Measurements from ENCODE around the gene SBSN.
"Not testable (repeated sequence)": the region's sequence is repeated elsewhere in the genome, so short reads cannot be mapped to it uniquely, and the experiment has no call there.

The SBSN gene

GRCh38 chr19:35476149-35476548, 52.0 kb downstream of the SBSN start:
- Histone ChIP-seq H3K36me3 (ENCODE audit: control insufficient read depth, insufficient read depth, low read length) (no peaks in the 10 kb centered on the region), H3K27ac (ENCODE audit: insufficient read depth, low read length, poor library complexity, severe bottlenecking) (no peak overlapping the region), H3K9me3 (ENCODE audit: control insufficient read depth, low read length) (no peaks in the 10 kb centered on the region), H3K4me3 (ENCODE audit: insufficient read depth, low read depth, low read length, poor library complexity, severe bottlenecking) (no peak overlapping the region), H3K4me1 (ENCODE audit: control insufficient read depth, insufficient read depth, low read length, poor library complexity, severe bottlenecking) (no peaks in the 10 kb centered on the region), H3K27me3 (replicated peaks; ENCODE audit: control insufficient read depth, insufficient read depth, low read length, poor library complexity, severe bottlenecking) (no peaks in the 10 kb centered on the region)
- DNase-seq: no peak

GRCh38 chr19:35474594-35474993, 53.5 kb downstream of the SBSN start:
- not testable (repeated sequence) for H3K36me3 ChIP-seq (ENCODE audit: control insufficient read depth, insufficient read depth, low read length); H3K27ac ChIP-seq (ENCODE audit: insufficient read depth, low read length, poor library complexity, severe bottlenecking); H3K4me1 ChIP-seq (ENCODE audit: control insufficient read depth, insufficient read depth, low read length, poor library complexity, severe bottlenecking); H3K4me3 ChIP-seq (ENCODE audit: insufficient read depth, low read depth, low read length, poor library complexity, severe bottlenecking); H3K9me3 ChIP-seq (ENCODE audit: control insufficient read depth, low read length); DNase-seq; H3K27me3 ChIP-seq (replicated peaks; ENCODE audit: control insufficient read depth, insufficient read depth, low read length, poor library complexity, severe bottlenecking)

GRCh38 chr19:35474104-35474503, 54.0 kb downstream of the SBSN start:
- DNase-seq: no peak
- Histone ChIP-seq H3K9me3 (ENCODE audit: control insufficient read depth, low read length) (no peaks in the 10 kb centered on the region), H3K27ac (ENCODE audit: insufficient read depth, low read length, poor library complexity, severe bottlenecking) (no peak overlapping the region), H3K27me3 (replicated peaks; ENCODE audit: control insufficient read depth, insufficient read depth, low read length, poor library complexity, severe bottlenecking) (no peaks in the 10 kb centered on the region), H3K4me1 (ENCODE audit: control insufficient read depth, insufficient read depth, low read length, poor library complexity, severe bottlenecking) (no peaks in the 10 kb centered on the region), H3K4me3 (ENCODE audit: insufficient read depth, low read depth, low read length, poor library complexity, severe bottlenecking) (no peak overlapping the region), H3K36me3 (ENCODE audit: control insufficient read depth, insufficient read depth, low read length) (no peaks in the 10 kb centered on the region)
